IMR-90 (cell line): ENCODE results near the gene WDR49. TPM values are rescaled to one million over a fixed set of nuclear protein-coding genes. Genes with fewer than 3 reads are reported as not detected.

Experiments
- ATAC-seq: fragments of 200-7000 bp; cut with Tn5 transposase; 2 replicates; pipeline ENCODE4 v1.9.1; 2020; ENCODE audit warnings: low read depth, mild to moderate bottlenecking, moderate library complexity
- BruUV-seq: library from RNA; stranded (reverse); fragments of 400-500 nt; replicated peaks from 2 replicates; lab custom pipeline; 2021; lab: Mats Ljungman, UMichigan
- CTCF ChIA-PET: fragments of 300-600 bp; formaldehyde crosslinking; extraction: SDS; loops from one replicate; lab custom pipeline; 2021; ENCODE audit warnings: antibody characterized with exemption; lab: Yijun Ruan, JAX
- POLR2A ChIA-PET: fragments of 300-600 bp; sonication (Branson Sonifier 250); formaldehyde crosslinking; loops from one replicate; lab custom pipeline; 2022; ENCODE audit warnings: antibody characterized with exemption; ENCODE audit not compliant: unreplicated experiment; lab: Charles Lee
- DNase-seq: peaks from one replicate; pipeline ENCODE4 v3.0.0; 2013
- H2AFZ ChIP-seq: replicated peaks from 2 replicates; pipeline ENCODE3; 2013; ENCODE audit warnings: low read length, mild to moderate bottlenecking; ENCODE audit not compliant: poor library complexity
- H2AK5ac ChIP-seq: 2 replicates; pipeline ENCODE4 v1.6.1; 2013; ENCODE audit warnings: low read depth, low read length, inconsistent platforms
- H2AK9ac ChIP-seq: replicated peaks from 2 replicates; pipeline ENCODE3; 2013; ENCODE audit warnings: mild to moderate bottlenecking, low read depth, low read length, moderate library complexity; ENCODE audit not compliant: poor library complexity
- H2BK120ac ChIP-seq: 2 replicates; pipeline ENCODE4 v1.6.1; 2013; ENCODE audit warnings: low read depth, low read length, inconsistent platforms
- H2BK15ac ChIP-seq: 3 replicates; pipeline ENCODE4 v1.6.1; 2013; ENCODE audit warnings: low read depth, low read length, inconsistent platforms
- H2BK20ac ChIP-seq: 2 replicates; pipeline ENCODE4 v1.6.1; 2013; ENCODE audit warnings: low read depth, mild to moderate bottlenecking, inconsistent platforms, low read length, moderate library complexity
- H2BK5ac ChIP-seq: 2 replicates; pipeline ENCODE4 v1.6.1; 2013; ENCODE audit warnings: mild to moderate bottlenecking, low read depth, low read length, inconsistent platforms; ENCODE audit not compliant: poor library complexity, severe bottlenecking
- H3K14ac ChIP-seq: replicated peaks from 2 replicates; pipeline ENCODE4 v1.6.1; 2013; ENCODE audit warnings: low read depth, low read length, inconsistent platforms
- H3K18ac ChIP-seq: 2 replicates; pipeline ENCODE4 v1.6.1; 2013; ENCODE audit warnings: low read depth, low read length, control low read depth
- H3K23ac ChIP-seq: 2 replicates; pipeline ENCODE4 v1.6.1; 2013; ENCODE audit warnings: low read depth, low read length, inconsistent platforms
- H3K27ac ChIP-seq: 2 replicates; pipeline ENCODE4 v1.5.1; 2013; ENCODE audit warnings: mild to moderate bottlenecking, control low read depth, low read length; ENCODE audit not compliant: insufficient read depth
- H3K27me3 ChIP-seq: 2 replicates; pipeline ENCODE4 v1.6.1; 2013; ENCODE audit warnings: low read length; ENCODE audit not compliant: control insufficient read depth, insufficient read depth
- H3K36me3 ChIP-seq: 2 replicates; pipeline ENCODE4 v1.6.1; 2013; ENCODE audit warnings: low read length, mixed read lengths; ENCODE audit not compliant: control insufficient read depth, insufficient read depth
- H3K4ac ChIP-seq: 2 replicates; pipeline ENCODE4 v1.6.1; 2013; ENCODE audit warnings: low read depth, low read length, inconsistent platforms
- H3K4me1 ChIP-seq: 2 replicates; pipeline ENCODE4 v1.6.1; 2013; ENCODE audit warnings: low read length, mixed read lengths; ENCODE audit not compliant: control insufficient read depth, insufficient read depth
- H3K4me2 ChIP-seq: 2 replicates; pipeline ENCODE4 v1.6.1; 2013; ENCODE audit warnings: low read depth, mild to moderate bottlenecking, control low read depth, low read length, moderate library complexity
- H3K4me3 ChIP-seq: 2 replicates; pipeline ENCODE4 v1.5.1; 2013; ENCODE audit warnings: low read depth, mild to moderate bottlenecking, control low read depth, low read length, moderate library complexity; ENCODE audit not compliant: insufficient read depth
- H3K56ac ChIP-seq: 2 replicates; pipeline ENCODE4 v1.6.1; 2013; ENCODE audit warnings: low read length, inconsistent platforms; ENCODE audit not compliant: insufficient read depth; ENCODE audit errors: extremely low read depth
- H3K79me1 ChIP-seq, 2 experiments: 2 replicates each; pipeline ENCODE4 v1.6.1; 2013; ENCODE audit warnings: low read length in 2 of 2, inconsistent platforms in 1 of 2, low read depth in 1 of 2
- H3K9ac ChIP-seq: 2 replicates; pipeline ENCODE4 v1.6.1; 2013; ENCODE audit warnings: low read depth, low read length, control low read depth
- H3K9me1 ChIP-seq: 2 replicates; pipeline ENCODE4 v1.6.1; 2013; ENCODE audit warnings: low read length, inconsistent platforms; ENCODE audit not compliant: insufficient read depth
- H3K9me3 ChIP-seq: 2 replicates; pipeline ENCODE4 v1.6.1; 2013; ENCODE audit warnings: low read length; ENCODE audit not compliant: control insufficient read depth, insufficient read depth
- H4K20me1 ChIP-seq: 2 replicates; pipeline ENCODE4 v1.6.1; 2013; ENCODE audit warnings: low read length, inconsistent platforms; ENCODE audit not compliant: insufficient read depth
- H4K5ac ChIP-seq: 2 replicates; pipeline ENCODE4 v1.6.1; 2013; ENCODE audit warnings: mild to moderate bottlenecking, low read depth, low read length, control low read depth
- H4K8ac ChIP-seq, 2 experiments: 2 replicates each; pipeline ENCODE4 v1.6.1; 2013; ENCODE audit warnings: low read depth in 2 of 2, low read length in 2 of 2, control low read depth in 1 of 2, inconsistent platforms in 1 of 2
- H4K91ac ChIP-seq: 2 replicates; pipeline ENCODE4 v1.6.1; 2013; ENCODE audit warnings: low read depth, low read length, inconsistent platforms; ENCODE audit not compliant: insufficient read depth
- NFE2L2 ChIP-seq: fragments of 150-350 bp; IDR thresholded peaks from 2 replicates; pipeline ENCODE4 v1.6.1; 2016; ENCODE audit warnings: low read depth, mild to moderate bottlenecking, low read length
- RCOR1 ChIP-seq: IDR thresholded peaks from 2 replicates; pipeline ENCODE4 v1.6.1; 2012; ENCODE audit warnings: mild to moderate bottlenecking, low read length, improper control_type of control experiment; ENCODE audit not compliant: insufficient replicate concordance
- RFX5 ChIP-seq: IDR thresholded peaks from 2 replicates; pipeline ENCODE4 v1.8.0; 2012; ENCODE audit warnings: low read depth, mild to moderate bottlenecking, low read length, moderate library complexity
- SMC3 ChIP-seq: fragments of 150-350 bp; IDR thresholded peaks from 2 replicates; pipeline ENCODE4 v1.6.1; 2016; ENCODE audit warnings: low read depth, mild to moderate bottlenecking, antibody characterized with exemption, low read length, moderate library complexity
- whole genome bisulfite sequencing, 2 experiments: methylation state at CpG; one replicate each; pipeline versions ENCODE4 v1.1.5 to v1.1.7; 2013; ENCODE audit warnings: missing lambda C conversion rate in 2 of 2; ENCODE audit not compliant: insufficient read length in 1 of 2; ENCODE audit errors: extremely low coverage in 2 of 2; 5-methylcytosine and 5-hydroxymethylcytosine counted together
- dilution Hi-C: fragments of 300-500 bp; cut with HindIII; formaldehyde crosslinking; loops from one replicate; pipeline ENCODE4 v1.14.3; 2018; ENCODE audit warnings: low sequenced_read_pairs; ENCODE audit not compliant: unreplicated experiment
- in situ Hi-C: fragments of 300-500 bp; cut with MboI; formaldehyde crosslinking; loops from 3 replicates; pipeline ENCODE4 v1.14.3; 2019; ENCODE audit warnings: low sequenced_read_pairs, inconsistent platforms, mixed read lengths
- intact Hi-C: fragments of 100-400 bp; cut with micrococcal nuclease; formaldehyde crosslinking; loops from 2 replicates; pipeline ENCODE4 v1.10.0; 2022
- polyA plus RNA-seq, 3 experiments: library from polyadenylated mRNA; depleted of rRNA; stranded (reverse); fragments of >200 nt; gene quantifications; 2 replicates each; pipeline ENCODE4 v1.2.3, GENCODE V29; 2012; ENCODE audit warnings: low replicate concordance in 1 of 3
- total RNA-seq: library from RNA; depleted of rRNA; stranded (reverse); fragments of >200 nt; gene quantifications from 2 replicates; pipeline ENCODE4 v1.2.3, GENCODE V29; 2012

The WDR49 gene
- total and polyA plus RNA-seq, 2 of the 4 experiments (the other 2 are of a cell fraction) = not detected

GRCh38 chr3:167700926-167701325 lies 47.2 kb upstream of the WDR49 start:
- H3K27me3 ChIP-seq = no peaks in the 10 kb centered on the region
- no peak overlapping the region for H3K4ac ChIP-seq
- no peak overlapping the region for H4K8ac ChIP-seq
- no peak overlapping the region for H3K9ac ChIP-seq
- no peak for DNase-seq
- no peak for ATAC-seq
- H4K91ac ChIP-seq = no peak overlapping the region
- H2BK5ac ChIP-seq = no peak overlapping the region
- H2AK9ac ChIP-seq = no peak overlapping the region
- ChIA-PET POLR2A (no interaction called here), CTCF (interaction anchor here (0.5 to 0.8 kb wide), 3 partner anchors 15 to 1107 kb away, joined by 3 to 4 read pairs (median 4); no protein-coding TSS in a partner anchor)
- no peak overlapping the region for H3K18ac ChIP-seq
- no peak overlapping the region for H3K4me2 ChIP-seq
- H3K36me3 ChIP-seq = no peaks in the 10 kb centered on the region
- no peak overlapping the region for H2BK120ac ChIP-seq
- H2AK5ac ChIP-seq = no peak overlapping the region
- H3K56ac ChIP-seq = no peak overlapping the region
- H3K4me3 ChIP-seq = no peak overlapping the region
- H4K20me1 ChIP-seq = no peaks in the 10 kb centered on the region; the same call in none of the 2 replicates
- peaks cover under 1% of the 10 kb centered on the region; the same call in 1 of the 2 replicates for H3K4me1 ChIP-seq
- H3K9me1 ChIP-seq = no peaks in the 10 kb centered on the region
- H3K9me3 ChIP-seq = no peaks in the 10 kb centered on the region
- no peak overlapping the region for H4K5ac ChIP-seq
- no peak overlapping the region for H3K14ac ChIP-seq
- TF ChIP-seq RCOR1 (no peak), RFX5 (no peak), SMC3 (no peak), NFE2L2 (no peak)
- H2BK20ac ChIP-seq = no peak overlapping the region
- BruUV-seq = no TSS peak
- dilution Hi-C loops (no loop called here), in situ Hi-C loops (no loop called here), intact Hi-C loops (no loop called here)
- no peak overlapping the region for H2AFZ ChIP-seq
- no peak overlapping the region for H3K27ac ChIP-seq
- H3K23ac ChIP-seq = no peak overlapping the region
- WGBS, 2 experiments = no CpG with 5 or more reads among the region's 2 CpGs
- H3K79me1 ChIP-seq = peaks cover 8 to 9% of the 10 kb centered on the region in 2 experiments
- H2BK15ac ChIP-seq = no peak overlapping the region
